SK-N-SH (cell line): ENCODE results near the gene BDKRB2. TPM values are rescaled to one million over a fixed set of nuclear protein-coding genes. Genes with fewer than 3 reads are reported as not detected.

Source experiments
- CTCF ChIA-PET: fragments of 300-600, 350-600 bp; formaldehyde crosslinking; extraction: SDS; loops from one replicate; lab custom pipeline; 2021; lab: Yijun Ruan, JAX
- POLR2A ChIA-PET: fragments of 350-600 bp; sonication (Branson Sonifier 250); formaldehyde crosslinking; extraction: SDS; loops from one replicate; lab custom pipeline; 2020; ENCODE audit warnings: antibody characterized with exemption, inconsistent platforms; lab: Yijun Ruan, JAX
- DNase-seq: peaks from one replicate; pipeline ENCODE4 v3.0.0; 2012
- H2AFZ ChIP-seq: fragments of 200-600 bp; sonication (generic); 2 replicates; pipeline ENCODE4 v1.8.1; 2016; ENCODE audit warnings: antibody characterized with exemption, mild to moderate bottlenecking, low read depth
- H3F3A ChIP-seq: fragments of 200-600 bp; sonication (generic); replicated peaks from 2 replicates; pipeline ENCODE3; 2016; ENCODE audit warnings: antibody characterized with exemption, mild to moderate bottlenecking; ENCODE audit not compliant: insufficient read depth
- H3K27ac ChIP-seq, 2 experiments: fragments of 200-500 bp in 1 of 2; fragments of 200-600 bp in 1 of 2; sonication (Bioruptor generic) in 1 of 2; sonication (generic), shearing (Covaris generic) in 1 of 2; 2 replicates each; pipeline versions ENCODE4 v1.5.1 to v1.6.1; 2014 to 2016; ENCODE audit warnings: low read depth in 2 of 2, inconsistent platforms in 1 of 2, low read length in 1 of 2, mild to moderate bottlenecking in 1 of 2, mixed read lengths in 1 of 2
- H3K27me3 ChIP-seq: fragments of 200-600 bp; sonication (generic), shearing (Covaris generic); 2 replicates; pipeline ENCODE4 v1.6.1; 2016; ENCODE audit warnings: mixed run types; ENCODE audit not compliant: insufficient read depth
- H3K36me3 ChIP-seq, 2 experiments: fragments of 200-500 bp in 1 of 2; fragments of 200-600 bp in 1 of 2; sonication (Bioruptor generic) in 1 of 2; sonication (generic) in 1 of 2; replicated peaks in 1 of 2; 2 replicates each; pipeline versions ENCODE3 to v1.5.1; 2014 to 2016; ENCODE audit warnings: low read length in 1 of 2, mild to moderate bottlenecking in 1 of 2; ENCODE audit not compliant: insufficient read depth in 2 of 2, control insufficient read depth in 1 of 2
- H3K4me1 ChIP-seq, 2 experiments: fragments of 200-500 bp in 1 of 2; fragments of 200-600 bp in 1 of 2; sonication (Bioruptor generic) in 1 of 2; sonication (generic), shearing (Covaris generic) in 1 of 2; 2 replicates each; pipeline versions ENCODE4 v1.5.1 to v1.6.1; 2014 to 2016; ENCODE audit warnings: low read depth in 1 of 2, low read length in 1 of 2, mixed run types in 1 of 2; ENCODE audit not compliant: insufficient read depth in 2 of 2, control insufficient read depth in 1 of 2
- H3K4me2 ChIP-seq: fragments of 200-600 bp; sonication (generic), shearing (Covaris generic); 2 replicates; pipeline ENCODE4 v1.6.1; 2017; ENCODE audit warnings: mixed run types
- H3K4me3 ChIP-seq, 2 experiments: fragments of 200-500 bp in 1 of 2; fragments of 200-600 bp in 1 of 2; sonication (Bioruptor generic) in 1 of 2; sonication (generic), shearing (Covaris generic) in 1 of 2; 2 replicates each; pipeline versions ENCODE4 v1.5.1 to v1.8.1; 2014 to 2016; ENCODE audit warnings: low read depth in 2 of 2, inconsistent platforms in 1 of 2, low read length in 1 of 2, mild to moderate bottlenecking in 1 of 2, mixed read lengths in 1 of 2, moderate library complexity in 1 of 2
- H3K79me2 ChIP-seq: fragments of 200-600 bp; sonication (generic); 2 replicates; pipeline ENCODE4 v1.8.1; 2017; ENCODE audit warnings: mild to moderate bottlenecking; ENCODE audit not compliant: insufficient read depth
- H3K9ac ChIP-seq: fragments of 200-600 bp; sonication (generic); 2 replicates; pipeline ENCODE4 v1.6.1; 2017; ENCODE audit warnings: mixed run types
- H3K9me2 ChIP-seq: fragments of 200-600 bp; sonication (generic); 2 replicates; pipeline ENCODE4 v1.6.1; 2017; ENCODE audit warnings: mixed run types
- H3K9me3 ChIP-seq: fragments of 200-600 bp; sonication (generic); 2 replicates; pipeline ENCODE4 v1.6.1; 2017; ENCODE audit warnings: mixed run types, mild to moderate bottlenecking, moderate library complexity
- H4K20me1 ChIP-seq: fragments of 200-600 bp; sonication (generic); 2 replicates; pipeline ENCODE4 v1.6.1; 2017; ENCODE audit warnings: mild to moderate bottlenecking, mixed run types; ENCODE audit not compliant: insufficient read depth
- CHD2 ChIP-seq: fragments of 150-350 bp; IDR thresholded peaks from 2 replicates; pipeline ENCODE4 v1.6.1; 2018; ENCODE audit warnings: low read length; ENCODE audit not compliant: partially characterized antibody
- EP300 ChIP-seq, 2 experiments: IDR thresholded peaks; 2 replicates each; pipeline versions ENCODE4 v1.4.0 to v1.6.1; 2012; ENCODE audit warnings: borderline replicate concordance in 1 of 2, low read depth in 1 of 2, low read length in 1 of 2
- FOSL2 ChIP-seq: IDR thresholded peaks from 2 replicates; pipeline ENCODE4 v1.4.0; 2012; ENCODE audit warnings: low read depth, mild to moderate bottlenecking, moderate library complexity, borderline replicate concordance
- FOXJ3 ChIP-seq: sonication (generic); formaldehyde crosslinking; IDR thresholded peaks from 2 replicates; pipeline ENCODE4 v1.5.1; 2020; ENCODE audit warnings: mild to moderate bottlenecking, missing genetic modification reagents
- GABPA ChIP-seq: IDR thresholded peaks from 2 replicates; pipeline ENCODE4 v1.4.0; 2012; ENCODE audit warnings: low read depth, mild to moderate bottlenecking
- GATA2 ChIP-seq: sonication (generic); formaldehyde crosslinking; IDR thresholded peaks from 2 replicates; pipeline ENCODE4 v1.5.0; 2020; ENCODE audit warnings: mild to moderate bottlenecking, missing genetic modification reagents
- MAX ChIP-seq: IDR thresholded peaks from 2 replicates; pipeline ENCODE4 v1.4.0; 2012; ENCODE audit warnings: low read depth
- MEF2A ChIP-seq: IDR thresholded peaks from 2 replicates; pipeline ENCODE4 v1.4.0; 2012; ENCODE audit warnings: low read depth, borderline replicate concordance
- NRF1 ChIP-seq: IDR thresholded peaks from 2 replicates; pipeline ENCODE4 v1.6.1; 2012; ENCODE audit warnings: low read depth, mild to moderate bottlenecking, low read length
- PBX3 ChIP-seq: IDR thresholded peaks from 2 replicates; pipeline ENCODE4; 2012
- POLR2AphosphoS5 ChIP-seq: IDR thresholded peaks from 2 replicates; pipeline ENCODE4 v1.6.1; 2012; ENCODE audit warnings: low read depth, low read length
- RAD21 ChIP-seq: IDR thresholded peaks from 2 replicates; pipeline ENCODE4 v1.6.1; 2012; ENCODE audit warnings: mild to moderate bottlenecking, low read length
- RCOR1 ChIP-seq: fragments of 150-350 bp; IDR thresholded peaks from 2 replicates; pipeline ENCODE4 v1.6.1; 2017; ENCODE audit warnings: antibody characterized with exemption, low read length
- SMC3 ChIP-seq: IDR thresholded peaks from 2 replicates; pipeline ENCODE4 v1.6.1; 2012; ENCODE audit warnings: low read depth, low read length, improper control_type of control experiment
- TAF1 ChIP-seq: IDR thresholded peaks from 2 replicates; pipeline ENCODE4 v1.6.1; 2012; ENCODE audit warnings: low read depth, mild to moderate bottlenecking, low read length, moderate library complexity, borderline replicate concordance
- TEAD4 ChIP-seq: IDR thresholded peaks from 2 replicates; pipeline ENCODE4 v1.4.0; 2012; ENCODE audit warnings: mild to moderate bottlenecking, borderline replicate concordance; ENCODE audit not compliant: insufficient read depth
- USF2 ChIP-seq: fragments of 150-350 bp; IDR thresholded peaks from 2 replicates; pipeline ENCODE4 v1.6.1; 2017; ENCODE audit warnings: antibody characterized with exemption, low read length, low read depth, borderline replicate concordance
- WGBS: methylation state at CpG from one replicate; pipeline ENCODE4 v1.1.6; 2017; ENCODE audit warnings: low lambda C conversion rate; 5-methylcytosine and 5-hydroxymethylcytosine counted together
- polyA plus RNA-seq, 3 experiments: library from polyadenylated mRNA; depleted of rRNA; stranded (reverse); fragments of >200 nt; gene quantifications; 2 replicates each; pipeline ENCODE4 v1.2.3, GENCODE V29; 2012

Gene BDKRB2
- polyA plus RNA-seq, 1 of the 3 experiments (the other 2 are of a cell fraction): 4.8 TPM

GRCh38 chr14:96162741-96163140 lies 41.9 kb upstream of the BDKRB2 start:
- TF ChIP-seq EP300 (IDR thresholded peaks at IDR 0.05; ENCODE audit: borderline replicate concordance in 1 of 2, low read depth in 1 of 2, low read length in 1 of 2) (no peak), MAX (no peak), GABPA (no peak), TEAD4 (no peak), CHD2 (no peak), USF2 (no peak), MEF2A (no peak)
- DNase-seq: no peak

GRCh38 chr14:96164861-96165490 lies 39.7 kb upstream of the BDKRB2 start:
- POLR2A ChIA-PET: no interaction called here
- Histone ChIP-seq H3K4me3 (no peak overlapping the region), H3K9ac (no peak overlapping the region), H2AFZ (no peak overlapping the region), H3K36me3 (no peaks in the 10 kb centered on the region), H3K27ac (no peak overlapping the region), H3K27me3 (no peaks in the 10 kb centered on the region), H3K9me2 (no peaks in the 10 kb centered on the region), H3K79me2 (no peaks in the 10 kb centered on the region)
- WGBS: 98% methylated on average over 4 of the region's 5 CpGs
- CTCF ChIA-PET: interaction anchor here (0.7 kb wide), 1 partner anchor 191 kb away, joined by 3 read pairs; no protein-coding TSS in a partner anchor
- no peak for DNase-seq
- TF ChIP-seq POLR2AphosphoS5 (no peak), GATA2 (CRISPR knock-in tag) (no peak), FOXJ3 (CRISPR knock-in tag) (no peak), TAF1 (no peak), FOSL2 (no peak), SMC3 (no peak), MAX (no peak), RAD21 (no peak), PBX3 (no peak), RCOR1 (no peak), EP300 (IDR thresholded peaks at IDR 0.05; ENCODE audit: borderline replicate concordance in 1 of 2, low read depth in 1 of 2, low read length in 1 of 2) (no peak), NRF1 (no peak), TEAD4 (no peak)
- TF ChIP-seq, all 33 proteins: peak for 0
- Histone ChIP-seq H3K9me3 (no peaks in the 10 kb centered on the region), H3K4me1 (peaks cover 4 to 15% of the 10 kb centered on the region in 2 experiments; a peak in 2 of 4 replicates), H3F3A (no peaks in the 10 kb centered on the region), H3K4me2 (no peak overlapping the region), H4K20me1 (no peaks in the 10 kb centered on the region)

More at GRCh38 chr14:96162741-96163140, 41.9 kb upstream of the BDKRB2 start:
- WGBS: 85% methylated on average over 4 of the region's 4 CpGs
- H3K27me3 ChIP-seq: no peaks in the 10 kb centered on the region
- no peaks in the 10 kb centered on the region for H3F3A ChIP-seq
- no peak overlapping the region for H3K4me2 ChIP-seq
- CTCF ChIA-PET: interaction anchor here (1.7 kb wide), 1 partner anchor 23 kb away, joined by 3 read pairs; no protein-coding TSS in a partner anchor
- no peak overlapping the region for H3K9ac ChIP-seq
- no peak overlapping the region for H3K4me3 ChIP-seq
- peaks cover 4 to 15% of the 10 kb centered on the region in 2 experiments; a peak in 2 of 4 replicates for H3K4me1 ChIP-seq
- POLR2A ChIA-PET: no interaction called here
- no peaks in the 10 kb centered on the region for H3K36me3 ChIP-seq
- H3K27ac ChIP-seq: no peak overlapping the region
- no peaks in the 10 kb centered on the region for H3K9me3 ChIP-seq
- H3K79me2 ChIP-seq: no peaks in the 10 kb centered on the region
- no peaks in the 10 kb centered on the region for H4K20me1 ChIP-seq
- H2AFZ ChIP-seq: no peak overlapping the region
- H3K9me2 ChIP-seq: no peaks in the 10 kb centered on the region
